ENCODE results near the gene ZDHHC18.
"Not testable (repeated sequence)": the region's sequence is repeated elsewhere in the genome, so short reads cannot be mapped to it uniquely, and the experiment has no call there.

Gene ZDHHC18

GRCh38 chr1:26873097-26873496, 46.6 kb downstream of the ZDHHC18 start:
- POLR2A ChIA-PET = interaction anchor here (0.7 to 2.2 kb wide), 5 partner anchors 8 to 73 kb away, joined by 3 to 14 read pairs (median 3); partner anchors contain the start of gene GPN2
- not testable (repeated sequence) for H3K4me1 ChIP-seq (ENCODE audit: control insufficient read depth, insufficient read depth, low read length); H3K9me3 ChIP-seq (ENCODE audit: control insufficient read depth, insufficient read depth, low read depth, low read length); H3K27ac ChIP-seq (ENCODE audit: extremely low read depth, low read depth, low read length); H3K4me3 ChIP-seq (ENCODE audit: low read depth, low read length)
- peaks cover 11 to 34% of the 10 kb centered on the region in 2 experiments for H3K36me3 ChIP-seq (ENCODE audit: control insufficient read depth in 2 of 2, insufficient read depth in 1 of 2, low read length in 2 of 2)
- CTCF ChIA-PET = interaction anchor here (0.6 to 2.6 kb wide), 5 partner anchors 13 to 551 kb away, joined by 3 to 8 read pairs (median 4); no protein-coding TSS in a partner anchor

- Histone ChIP-seq H3K4me1 (ENCODE audit: control insufficient read depth, insufficient read depth, low read length) (no peaks in the 10 kb centered on the region), H3K27ac (ENCODE audit: extremely low read depth, low read depth, low read length) (no peak overlapping the region), H3K4me3 (ENCODE audit: low read depth, low read length) (no peak overlapping the region), H3K36me3 (ENCODE audit: control insufficient read depth in 2 of 2, insufficient read depth in 1 of 2, low read length in 2 of 2) (peaks cover 24 to 51% of the 10 kb centered on the region in 2 experiments), H3K9me3 (ENCODE audit: control insufficient read depth, insufficient read depth, low read depth, low read length) (no peaks in the 10 kb centered on the region)
- TF ChIP-seq ZNF184 (tag by site-specific recombination; IDR thresholded peaks at IDR 0.05) (no peak), ATF2 (tag by site-specific recombination; IDR thresholded peaks at IDR 0.05; ENCODE audit: low read depth) (no peak)
- CTCF ChIA-PET = interaction anchor here (1.4 kb wide), 1 partner anchor 13 kb away, joined by 3 read pairs; no protein-coding TSS in a partner anchor
- POLR2A ChIA-PET = interaction anchor here (2.2 kb wide), 1 partner anchor 10 kb away, joined by 14 read pairs; no protein-coding TSS in a partner anchor
Measured at GRCh38 chr1:26874896-26875295, 48.4 kb downstream of the ZDHHC18 start.

- ChIA-PET CTCF (interaction anchor here (0.6 to 3.7 kb wide), 15 partner anchors 10 to 275 kb away, joined by 3 to 15 read pairs (median 6); partner anchors contain the start of genes GPN2 and SFN), POLR2A (interaction anchor here (0.6 kb wide), 1 partner anchor 744 kb away, joined by 3 read pairs; no protein-coding TSS in a partner anchor)
- Histone ChIP-seq H3K27ac (ENCODE audit: extremely low read depth, low read depth, low read length) (no peak overlapping the region), H3K36me3 (ENCODE audit: control insufficient read depth in 2 of 2, insufficient read depth in 1 of 2, low read length in 2 of 2) (peaks cover 42 to 75% of the 10 kb centered on the region in 2 experiments), H3K4me1 (ENCODE audit: control insufficient read depth, insufficient read depth, low read length) (no peaks in the 10 kb centered on the region), H3K9me3 (ENCODE audit: control insufficient read depth, insufficient read depth, low read depth, low read length) (no peaks in the 10 kb centered on the region), H3K4me3 (ENCODE audit: low read depth, low read length) (no peak overlapping the region)
- no peak for TF ChIP-seq ZIC2 (tag by site-specific recombination; IDR thresholded peaks at IDR 0.05)
- TF ChIP-seq ZNF157 (tag by site-specific recombination; IDR thresholded peaks at IDR 0.05) = no peak
- TF ChIP-seq ZNF585B (tag by site-specific recombination; IDR thresholded peaks at IDR 0.05) = no peak
- no peak for TF ChIP-seq ZNF677 (tag by site-specific recombination; IDR thresholded peaks at IDR 0.05)
- no peak for TF ChIP-seq ZNF184 (tag by site-specific recombination; IDR thresholded peaks at IDR 0.05)
- TF ChIP-seq KLF10 (tag by site-specific recombination; IDR thresholded peaks at IDR 0.05) = no peak
Measured at GRCh38 chr1:26877326-26877725, 50.8 kb downstream of the ZDHHC18 start.

- no peaks in the 10 kb centered on the region for H3K9me3 ChIP-seq (ENCODE audit: control insufficient read depth, insufficient read depth, low read depth, low read length)
- H3K4me1 ChIP-seq (ENCODE audit: control insufficient read depth, insufficient read depth, low read length) = no peaks in the 10 kb centered on the region
- H3K27ac ChIP-seq (ENCODE audit: extremely low read depth, low read depth, low read length) = no peak overlapping the region
- TF ChIP-seq ZNF600 (tag by site-specific recombination; IDR thresholded peaks at IDR 0.05) (peak; percentile 99), SETDB1 (IDR thresholded peaks at IDR 0.05; ENCODE audit: insufficient read length, low read length) (no peak)
- H3K4me3 ChIP-seq (ENCODE audit: low read depth, low read length) = no peak overlapping the region
- POLR2A ChIA-PET = interaction anchor here (0.7 to 1.4 kb wide), 2 partner anchors 15 to 25 kb away, joined by 3 to 7 read pairs; no protein-coding TSS in a partner anchor
- H3K36me3 ChIP-seq (ENCODE audit: control insufficient read depth in 2 of 2, insufficient read depth in 1 of 2, low read length in 2 of 2) = peaks cover 57 to 93% of the 10 kb centered on the region in 2 experiments
- CTCF ChIA-PET = interaction anchor here (0.5 to 3.7 kb wide), 4 partner anchors 25 to 507 kb away, joined by 3 to 15 read pairs (median 3); no protein-coding TSS in a partner anchor
Measured at GRCh38 chr1:26879793-26880192, 53.3 kb downstream of the ZDHHC18 start.

- CTCF ChIA-PET = interaction anchor here (1.5 to 1.9 kb wide), 2 partner anchors 14 to 280 kb away, joined by 6 to 9 read pairs; no protein-coding TSS in a partner anchor
- H3K36me3 ChIP-seq (ENCODE audit: control insufficient read depth in 2 of 2, insufficient read depth in 1 of 2, low read length in 2 of 2) = peaks cover 66 to 95% of the 10 kb centered on the region in 2 experiments
- not testable (repeated sequence) for H3K27ac ChIP-seq (ENCODE audit: extremely low read depth, low read depth, low read length); H3K4me3 ChIP-seq (ENCODE audit: low read depth, low read length); H3K4me1 ChIP-seq (ENCODE audit: control insufficient read depth, insufficient read depth, low read length); H3K9me3 ChIP-seq (ENCODE audit: control insufficient read depth, insufficient read depth, low read depth, low read length)
- TF ChIP-seq EGR2 (tag by site-specific recombination; IDR thresholded peaks at IDR 0.05; ENCODE audit: low read depth) = 0 out of 2 replicates have a peak, but pooled peaks have one; percentile 7
- TF ChIP-seq ZIC2 (tag by site-specific recombination; IDR thresholded peaks at IDR 0.05) = peak; percentile 52
- TF ChIP-seq KLF17 (tag by site-specific recombination; IDR thresholded peaks at IDR 0.05) = 0 out of 2 replicates have a peak, but pooled peaks have one; percentile 52
- 0 out of 2 replicates have a peak, but pooled peaks have one; percentile 36 for TF ChIP-seq ZFHX2 (tag by site-specific recombination; conservative IDR thresholded peaks at IDR 0.05)
- TF ChIP-seq ZNF121 (tag by site-specific recombination; IDR thresholded peaks at IDR 0.05) = peak; percentile 98
- peak; percentile 61 for TF ChIP-seq GLIS1 (tag by site-specific recombination; IDR thresholded peaks at IDR 0.05)
- TF ChIP-seq SP7 (tag by site-specific recombination; IDR thresholded peaks at IDR 0.05) = 0 out of 2 replicates have a peak, but pooled peaks have one; percentile 25
- POLR2A ChIA-PET = interaction anchor here (0.6 to 2.5 kb wide), 4 partner anchors 8 to 283 kb away, joined by 4 to 20 read pairs (median 8); partner anchors contain the start of genes GPATCH3 and GPN2
Measured at GRCh38 chr1:26881611-26882010, 55.1 kb downstream of the ZDHHC18 start.

All from HEK293 (cell line).